HCT116 (cell line): Measurements from ENCODE around the gene FDXACB1. TPM values are rescaled to one million over a fixed set of nuclear protein-coding genes. Genes with fewer than 3 reads are reported as not detected.

Source experiments
- ATAC-seq: fragments of 200-7000 bp; cut with Tn5 transposase; 2 replicates; pipeline ENCODE4 v1.9.1; 2020; ENCODE audit warnings: mild to moderate bottlenecking, moderate library complexity
- BruUV-seq: library from RNA; stranded (reverse); fragments of 400-500 nt; replicated peaks from 2 replicates; lab custom pipeline; 2021; lab: Mats Ljungman, UMichigan
- CTCF ChIA-PET: fragments of 300-600 bp; sonication (Branson Sonifier 250); formaldehyde crosslinking; loops from one replicate; lab custom pipeline; 2021; ENCODE audit warnings: antibody characterized with exemption; lab: Charles Lee
- POLR2A ChIA-PET: fragments of 300-600, 350-600 bp; sonication (Branson Sonifier 250); formaldehyde crosslinking; loops from one replicate; lab custom pipeline; 2021; ENCODE audit warnings: antibody characterized with exemption; lab: Charles Lee
- RAD21 ChIA-PET, 2 experiments: fragments of 300-600 bp; sonication (Branson Sonifier 250); formaldehyde crosslinking; loops; one replicate each; lab custom pipeline; 2023; ENCODE audit warnings: low total read pairs in 2 of 2; ENCODE audit not compliant: uncharacterized antibody in 2 of 2, unreplicated experiment in 2 of 2, low non-redundant PET in 1 of 2; lab: Charles Lee
- DNase-seq: peaks from one replicate; pipeline ENCODE4 v3.0.0-alpha.2; 2010; ENCODE audit warnings: low read depth, low spot score
- H2AFZ ChIP-seq: fragments of 200-600 bp; shearing (Covaris generic), sonication (generic); 2 replicates; pipeline ENCODE4 v1.6.1; 2017; ENCODE audit warnings: low read depth, mixed run types, mixed read lengths, antibody characterized with exemption, low read length; ENCODE audit not compliant: poor library complexity, severe bottlenecking
- H3K27ac ChIP-seq: 2 replicates; pipeline ENCODE4 v1.5.1; 2012; ENCODE audit warnings: low read depth, low read length
- H3K27me3 ChIP-seq: fragments of 200-600 bp; sonication (generic); 2 replicates; pipeline ENCODE4 v1.6.1; 2016; ENCODE audit warnings: mixed run types, low read length, mixed read lengths; ENCODE audit not compliant: insufficient read depth
- H3K36me3 ChIP-seq, 2 experiments: fragments of 200-500 bp in 1 of 2; fragments of 200-600 bp in 1 of 2; sonication (Bioruptor generic) in 1 of 2; sonication (generic) in 1 of 2; 2 replicates each; pipeline versions ENCODE4 v1.5.1 to v1.6.1; 2014 to 2016; ENCODE audit warnings: low read length in 2 of 2, inconsistent platforms in 1 of 2, mixed read lengths in 1 of 2, mixed run types in 1 of 2; ENCODE audit not compliant: insufficient read depth in 2 of 2, control insufficient read depth in 1 of 2
- H3K4me1 ChIP-seq, 2 experiments: fragments of 200-600 bp in 1 of 2; sonication (generic) in 1 of 2; 2 replicates each; pipeline versions ENCODE4 v1.5.1 to v1.6.1; 2012 to 2017; ENCODE audit warnings: low read length in 2 of 2, inconsistent platforms in 1 of 2, mild to moderate bottlenecking in 1 of 2, mixed read lengths in 1 of 2, mixed run types in 1 of 2, moderate library complexity in 1 of 2; ENCODE audit not compliant: insufficient read depth in 2 of 2, control insufficient read depth in 1 of 2
- H3K4me2 ChIP-seq: fragments of 200-600 bp; sonication (generic); 2 replicates; pipeline ENCODE4 v1.6.1; 2017; ENCODE audit warnings: mixed run types, low read length, mixed read lengths
- H3K4me3 ChIP-seq, 2 experiments: fragments of 200-600 bp in 1 of 2; sonication (generic) in 1 of 2; replicated peaks in 1 of 2; 2 replicates each; pipeline ENCODE4 v1.5.1; 2011 to 2016; ENCODE audit warnings: low read length in 2 of 2, control low read depth in 1 of 2, low read depth in 1 of 2, mild to moderate bottlenecking in 1 of 2, mixed read lengths in 1 of 2, mixed run types in 1 of 2
- H3K79me2 ChIP-seq: fragments of 200-600 bp; sonication (generic); 2 replicates; pipeline ENCODE4 v1.6.1; 2017; ENCODE audit warnings: mild to moderate bottlenecking, mixed run types, low read length, moderate library complexity, mixed read lengths; ENCODE audit not compliant: insufficient read depth
- H3K9ac ChIP-seq: fragments of 200-600 bp; sonication (generic); 2 replicates; pipeline ENCODE4 v1.6.1; 2016; ENCODE audit warnings: low read length, mixed read lengths
- H3K9me2 ChIP-seq: fragments of 200-600 bp; sonication (generic), shearing (Covaris generic); 2 replicates; pipeline ENCODE4 v1.6.1; 2017; ENCODE audit warnings: mixed run types, mild to moderate bottlenecking, moderate library complexity; ENCODE audit not compliant: insufficient read depth
- H3K9me3 ChIP-seq, 2 experiments: fragments of 200-500 bp in 1 of 2; fragments of 200-600 bp in 1 of 2; sonication (Bioruptor generic) in 1 of 2; sonication (generic) in 1 of 2; 2 replicates each; pipeline ENCODE4 v1.6.1; 2014 to 2017; ENCODE audit warnings: low read length in 2 of 2, mixed read lengths in 2 of 2, inconsistent platforms in 1 of 2, low read depth in 1 of 2, mild to moderate bottlenecking in 1 of 2, mixed run types in 1 of 2, moderate library complexity in 1 of 2; ENCODE audit not compliant: control insufficient read depth in 1 of 2, insufficient read depth in 1 of 2
- H4K20me1 ChIP-seq: fragments of 200-600 bp; sonication (generic), shearing (Covaris generic); 2 replicates; pipeline ENCODE4 v1.6.1; 2017; ENCODE audit warnings: mixed run types, mild to moderate bottlenecking, moderate library complexity; ENCODE audit not compliant: insufficient read depth
- CBX3 ChIP-seq: IDR thresholded peaks from 2 replicates; pipeline ENCODE4 v1.6.1; 2012; ENCODE audit warnings: low read depth
- EGR1 ChIP-seq: IDR thresholded peaks from 2 replicates; pipeline ENCODE4 v1.6.1; 2012; ENCODE audit warnings: low read depth
- ELF1 ChIP-seq: IDR thresholded peaks from 2 replicates; pipeline ENCODE4 v1.6.1; 2012; ENCODE audit warnings: low read depth, borderline replicate concordance
- EZH2 ChIP-seq: fragments of 200-600 bp; sonication (generic); IDR thresholded peaks from 2 replicates; pipeline ENCODE4 v1.6.1; 2017; ENCODE audit warnings: antibody characterized with exemption, mixed run types
- EZH2phosphoT487 ChIP-seq: fragments of 200-600 bp; IDR thresholded peaks from 2 replicates; pipeline ENCODE4 v1.6.1; 2018; ENCODE audit warnings: antibody characterized with exemption, borderline replicate concordance
- FOSL1 ChIP-seq: IDR thresholded peaks from 2 replicates; pipeline ENCODE4 v1.6.1; 2012; ENCODE audit warnings: low read depth
- JUND ChIP-seq: IDR thresholded peaks from 2 replicates; pipeline ENCODE4 v1.6.1; 2012
- POLR2A ChIP-seq: IDR thresholded peaks from 2 replicates; pipeline ENCODE4 v1.7.0; 2011; ENCODE audit warnings: borderline replicate concordance; ENCODE audit not compliant: insufficient read depth, insufficient read length; ENCODE audit errors: extremely low read depth
- POLR2AphosphoS5 ChIP-seq: IDR thresholded peaks from 2 replicates; pipeline ENCODE4 v1.6.1; 2011; ENCODE audit warnings: mild to moderate bottlenecking, low read depth, low read length, moderate library complexity
- REST ChIP-seq: IDR thresholded peaks from 2 replicates; pipeline ENCODE4 v1.6.1; 2012; ENCODE audit warnings: low read depth
- SIN3A ChIP-seq: IDR thresholded peaks from 2 replicates; pipeline ENCODE4 v1.6.1; 2012; ENCODE audit warnings: low read depth
- SRF ChIP-seq: IDR thresholded peaks from 2 replicates; pipeline ENCODE4 v1.6.1; 2012; ENCODE audit warnings: low read depth
- TCF7L2 ChIP-seq: IDR thresholded peaks from 2 replicates; pipeline ENCODE4 v1.7.0; 2011; ENCODE audit warnings: borderline replicate concordance, inconsistent platforms; ENCODE audit not compliant: insufficient read depth, insufficient read length; ENCODE audit errors: extremely low read depth
- YY1 ChIP-seq: IDR thresholded peaks from 2 replicates; pipeline ENCODE4 v1.6.1; 2011; ENCODE audit warnings: low read length, low read depth, moderate library complexity, mild to moderate bottlenecking; ENCODE audit not compliant: insufficient replicate concordance; ENCODE audit errors: extremely low read depth
- ZFX ChIP-seq: fragments of 450-650 bp; IDR thresholded peaks from 2 replicates; pipeline ENCODE4 v1.6.1; 2017
- ZNF274 ChIP-seq: fragments of 200-500 bp; sonication (Bioruptor generic); IDR thresholded peaks from 2 replicates; pipeline ENCODE4 v1.6.1; 2014; ENCODE audit warnings: mild to moderate bottlenecking, low read depth, low read length, inconsistent platforms
- intact Hi-C: fragments of 100-400 bp; cut with micrococcal nuclease; formaldehyde crosslinking; loops from 2 replicates; pipeline ENCODE4 v1.10.0; 2022
- total RNA-seq: library from RNA; stranded (reverse); gene quantifications from one replicate; pipeline ENCODE4 v1.2.1, GENCODE V29; 2021; ENCODE audit not compliant: unreplicated experiment
- TF ChIP-seq, protein P1 (sequence below): IDR thresholded peaks from 2 replicates; pipeline ENCODE4 v1.6.1; 2012
- TF ChIP-seq, protein P2 (sequence below): IDR thresholded peaks from 2 replicates; pipeline ENCODE4 v1.6.1; 2012
- TF ChIP-seq, protein P3 (sequence below): IDR thresholded peaks from 2 replicates; pipeline ENCODE4 v1.6.1; 2011; ENCODE audit warnings: mild to moderate bottlenecking, low read length, moderate library complexity; ENCODE audit not compliant: insufficient replicate concordance; ENCODE audit errors: extremely low read depth

FDXACB1 gene
- total RNA-seq, 1 experiment from 2014 or later: 3.8 TPM

- Histone ChIP-seq H3K9me2 (no peaks in the 10 kb centered on the region), H3K4me1 (peaks cover 8 to 17% of the 10 kb centered on the region in 2 experiments; a peak in 3 of 4 replicates), H3K79me2 (no peaks in the 10 kb centered on the region), H3K27me3 (peaks cover 8% of the 10 kb centered on the region; the same call in 1 of the 2 replicates), H2AFZ (peak within 1 kb of the TSS; percentile 72), H4K20me1 (no peaks in the 10 kb centered on the region), H3K9me3 (no peaks in the 10 kb centered on the region), H3K27ac (peak within 1 kb of the TSS; percentile 44; the same call in 1 of the 2 replicates), H3K4me3 (peak within 1 kb of the TSS; percentile 32 to 59), H3K4me2 (peak within 1 kb of the TSS; percentile 77), H3K36me3 (no peaks in the 10 kb centered on the region), H3K9ac (peak within 1 kb of the TSS; percentile 35; the same call in 1 of the 2 replicates)
- intact Hi-C loops: no loop called here
- ChIA-PET POLR2A (interaction anchor here (1.2 kb wide), 2 partner anchors 8 to 38 kb away, joined by 3 to 6 read pairs; no protein-coding TSS in a partner anchor), CTCF (interaction anchor here (1.2 to 2.3 kb wide), 3 partner anchors 8 to 13 kb away, joined by 4 to 14 read pairs (median 7); no protein-coding TSS in a partner anchor), RAD21 (no interaction called here)
- ATAC-seq: peak; percentile 97
- TSS peak; percentile 67 for BruUV-seq
- peak; percentile 79 for DNase-seq
- TF ChIP-seq ZNF274 (no peak), SIN3A (peak; percentile 91), EZH2 (no peak), CBX3 (peak; percentile 86; the same call in 1 of the 2 replicates), FOSL1 (no peak), ELF1 (peak; percentile 96), ZFX (no peak), TCF7L2 (peak; percentile 41), YY1 (peak; percentile 34), REST (no peak), EZH2phosphoT487 (no peak), POLR2A (no peak), JUND (0 out of 2 replicates have a peak, but pooled peaks have one; percentile 5), SRF (no peak), POLR2AphosphoS5 (peak; percentile 79), EGR1 (no peak)
- TF ChIP-seq, protein P1, sequence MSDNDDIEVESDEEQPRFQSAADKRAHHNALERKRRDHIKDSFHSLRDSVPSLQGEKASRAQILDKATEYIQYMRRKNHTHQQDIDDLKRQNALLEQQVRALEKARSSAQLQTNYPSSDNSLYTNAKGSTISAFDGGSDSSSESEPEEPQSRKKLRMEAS: peak; percentile 79
- TF ChIP-seq, protein P2, sequence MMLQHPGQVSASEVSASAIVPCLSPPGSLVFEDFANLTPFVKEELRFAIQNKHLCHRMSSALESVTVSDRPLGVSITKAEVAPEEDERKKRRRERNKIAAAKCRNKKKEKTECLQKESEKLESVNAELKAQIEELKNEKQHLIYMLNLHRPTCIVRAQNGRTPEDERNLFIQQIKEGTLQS: no peak
- TF ChIP-seq, protein P3, sequence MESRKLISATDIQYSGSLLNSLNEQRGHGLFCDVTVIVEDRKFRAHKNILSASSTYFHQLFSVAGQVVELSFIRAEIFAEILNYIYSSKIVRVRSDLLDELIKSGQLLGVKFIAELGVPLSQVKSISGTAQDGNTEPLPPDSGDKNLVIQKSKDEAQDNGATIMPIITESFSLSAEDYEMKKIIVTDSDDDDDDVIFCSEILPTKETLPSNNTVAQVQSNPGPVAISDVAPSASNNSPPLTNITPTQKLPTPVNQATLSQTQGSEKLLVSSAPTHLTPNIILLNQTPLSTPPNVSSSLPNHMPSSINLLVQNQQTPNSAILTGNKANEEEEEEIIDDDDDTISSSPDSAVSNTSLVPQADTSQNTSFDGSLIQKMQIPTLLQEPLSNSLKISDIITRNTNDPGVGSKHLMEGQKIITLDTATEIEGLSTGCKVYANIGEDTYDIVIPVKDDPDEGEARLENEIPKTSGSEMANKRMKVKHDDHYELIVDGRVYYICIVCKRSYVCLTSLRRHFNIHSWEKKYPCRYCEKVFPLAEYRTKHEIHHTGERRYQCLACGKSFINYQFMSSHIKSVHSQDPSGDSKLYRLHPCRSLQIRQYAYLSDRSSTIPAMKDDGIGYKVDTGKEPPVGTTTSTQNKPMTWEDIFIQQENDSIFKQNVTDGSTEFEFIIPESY: no peak
These were observed 39.7 kb upstream of the FDXACB1 start, which contains the start of gene C11orf52 for GRCh38 chr11:111918390-111919256. Gene C11orf52 (plus strand): TSS chr11:111918913. CDS start chr11:111918973, 60 bp downstream.
